Measurements from ENCODE around the gene ANKRA2. TPM values are rescaled to one million over a fixed set of nuclear protein-coding genes. Genes with fewer than 3 reads are reported as not detected.
"Not testable (repeated sequence)": the region's sequence is repeated elsewhere in the genome, so short reads cannot be mapped to it uniquely, and the experiment has no call there.

The ANKRA2 gene
- total RNA-seq, 1 donor from 2014 or later, result 38.7 TPM

- FAIRE-seq; DNase-seq (ENCODE audit: low spot score in 2 of 2): not testable (repeated sequence)
Observed at GRCh38 chr5:73508521-73508920, 56.9 kb downstream of the ANKRA2 start.

- FAIRE-seq, result no peak
- no peak for DNase-seq (ENCODE audit: low spot score in 2 of 2)
Observed at GRCh38 chr5:73507062-73507461, 58.4 kb downstream of the ANKRA2 start.

- FAIRE-seq (no peak), DNase-seq (ENCODE audit: low spot score in 2 of 2) (no peak)
Observed at GRCh38 chr5:73506459-73506955, 58.9 kb downstream of the ANKRA2 start.

Other genes with a start within 250 kb of the ANKRA2 start
- 0.82 TPM for gene FOXD1, start 116.9 kb downstream of the ANKRA2 start, total RNA-seq
- 230 TPM for gene BTF3, start 67.2 kb downstream of the ANKRA2 start, total RNA-seq
- 31.4 TPM for gene UTP15, start 104 bp upstream of the ANKRA2 start, total RNA-seq
- gene ARHGEF28, start 60.6 kb upstream of the ANKRA2 start, total RNA-seq, result 6.1 TPM

Data from frontal cortex (tissue), 4 donors.